T-cell (primary cell): ENCODE measurements around the gene DVL2. TPM values are rescaled to one million over a fixed set of nuclear protein-coding genes. Genes with fewer than 3 reads are reported as not detected.

ENCODE experiments used
- ATAC-seq, 4 experiments: fragments of 200-7000 bp in 3 of 4; fragments of 150-1000 bp in 1 of 4; cut with Tn5 transposase; replicated peaks in 1 of 4; 1 replicate in 3 of 4; 2 replicates in 1 of 4; pipeline ENCODE4 v1.10.0; 2021; ENCODE audit warnings: moderate library complexity in 3 of 4, mild to moderate bottlenecking in 2 of 4, moderate number of reproducible peaks in 1 of 4
- CTCF ChIA-PET, 2 donors: fragments of 300-600 bp; sonication (Branson Sonifier 250); formaldehyde crosslinking; loops; one replicate each; lab custom pipeline; 2022; ENCODE audit warnings: antibody characterized with exemption in 2 of 2; lab: Charles Lee
- POLR2A ChIA-PET, 2 donors: fragments of 300-600 bp; sonication (Branson Sonifier 250); formaldehyde crosslinking; loops; one replicate each; lab custom pipeline; 2022; ENCODE audit warnings: antibody characterized with exemption in 2 of 2; lab: Charles Lee
- DNase-seq, 35 experiments: peaks; one replicate each; pipeline versions ENCODE4 v3.0.0 to v3.0.0-alpha.2; 2013 to 2023
- H3K27ac ChIP-seq: one replicate; pipeline ENCODE4 v1.5.1; 2013; ENCODE audit warnings: low read length
- H3K27me3 ChIP-seq, 2 experiments: replicated peaks in 1 of 2; 1 replicate in 1 of 2; 2 replicates in 1 of 2; pipeline versions ENCODE4 v1.6.1 to v1.7.0; 2013; ENCODE audit warnings: low read length in 1 of 2, mixed read lengths in 1 of 2; ENCODE audit not compliant: control insufficient read depth in 2 of 2, insufficient read depth in 2 of 2; ENCODE audit errors: extremely low read depth in 1 of 2
- H3K36me3 ChIP-seq, 2 donors: 1 replicate in 1 of 2; 2 replicates in 1 of 2; pipeline versions ENCODE4 v1.6.1 to v1.7.0; 2013; ENCODE audit warnings: low read length in 1 of 2; ENCODE audit not compliant: control insufficient read depth in 2 of 2, insufficient read depth in 1 of 2; ENCODE audit errors: extremely low read depth in 1 of 2
- H3K4me1 ChIP-seq, 2 experiments: 1 replicate in 1 of 2; 2 replicates in 1 of 2; pipeline versions ENCODE4 v1.6.1 to v1.7.0; 2013; ENCODE audit warnings: low read length in 2 of 2, mixed read lengths in 1 of 2; ENCODE audit not compliant: insufficient read depth in 2 of 2, control insufficient read depth in 1 of 2; ENCODE audit errors: extremely low read depth in 1 of 2
- H3K4me3 ChIP-seq, 2 donors: 1 replicate in 1 of 2; 2 replicates in 1 of 2; pipeline versions ENCODE4 v1.5.1 to v1.7.0; 2013; ENCODE audit warnings: mild to moderate bottlenecking in 2 of 2, low read length in 1 of 2, moderate library complexity in 1 of 2; ENCODE audit not compliant: control insufficient read depth in 1 of 2; ENCODE audit errors: extremely low read depth in 1 of 2
- H3K9me3 ChIP-seq: 2 replicates; pipeline ENCODE4 v1.7.0; 2013
- H3K27ac Mint-ChIP-seq, 2 donors: one replicate each; pipeline ENCODE4 v1.8.0; 2020 to 2021; ENCODE audit warnings: mild to moderate bottlenecking in 2 of 2, mixed read lengths in 2 of 2
- H3K27me3 Mint-ChIP-seq, 2 donors: one replicate each; pipeline ENCODE4 v1.8.0; 2021 to 2022; ENCODE audit warnings: mixed read lengths in 2 of 2
- H3K36me3 Mint-ChIP-seq: one replicate; pipeline ENCODE4 v1.8.0; 2021; ENCODE audit warnings: mixed read lengths
- H3K4me1 Mint-ChIP-seq, 3 donors: one replicate each; pipeline ENCODE4 v1.8.0; 2020 to 2022; ENCODE audit warnings: mixed read lengths in 3 of 3, mild to moderate bottlenecking in 1 of 3
- H3K4me3 Mint-ChIP-seq, 3 donors: one replicate each; pipeline ENCODE4 v1.8.0; 2020 to 2022; ENCODE audit warnings: mild to moderate bottlenecking in 3 of 3, mixed read lengths in 3 of 3, moderate library complexity in 3 of 3
- H3K9me3 Mint-ChIP-seq, 3 donors: one replicate each; pipeline ENCODE4 v1.8.0; 2020 to 2022; ENCODE audit warnings: mixed read lengths in 3 of 3
- WGBS: methylation state at CpG from one replicate; pipeline ENCODE4 v1.1.5; 2013; ENCODE audit warnings: missing lambda C conversion rate; ENCODE audit not compliant: insufficient coverage; 5-methylcytosine and 5-hydroxymethylcytosine counted together
- total RNA-seq, 35 experiments: library from RNA in 6 of 35; stranded (reverse) in 6 of 35; fragments of 120-200 nt in 1 of 35; gene quantifications; one replicate each; pipeline versions ENCODE4 v1.2.1 to v1.2.4 and lab custom pipeline; 2013 to 2026

DVL2 gene
- total RNA-seq, 5 donors from 2014 or later (not counting 1 experiment from before 2014, with no cell fraction given): 48.2 to 76.3 (median 70.4) TPM

DNA sequence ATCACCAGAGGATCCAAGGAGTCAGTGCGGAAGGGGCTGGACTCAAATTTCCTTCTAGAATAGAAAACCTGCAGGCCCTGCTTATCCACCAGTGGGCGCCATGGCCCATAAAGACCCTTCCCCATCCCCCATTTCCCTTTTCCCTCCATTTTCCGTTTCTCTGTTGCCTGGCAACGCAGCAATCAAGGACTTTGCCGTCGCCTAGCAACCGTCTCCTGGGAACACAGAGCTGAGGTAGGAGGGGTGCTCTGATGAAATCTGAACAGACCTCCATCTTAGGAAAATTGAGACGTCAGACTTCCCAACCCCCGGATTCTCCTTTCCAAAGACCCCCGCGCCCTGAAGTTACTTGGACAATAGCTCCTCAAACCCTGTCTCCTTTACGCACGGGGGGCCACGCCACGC lies 20.4 kb downstream of the DVL2 start:
- peak overlapping the region; percentile 61 to 62 for H3K4me3 ChIP-seq
- H3K27me3 ChIP-seq: no peaks in the 10 kb centered on the region
- H3K36me3 ChIP-seq: no peaks in the 10 kb centered on the region
- Mint-ChIP-seq H3K27ac (peak overlapping the region; percentile 95 to 99), H3K9me3 (no peaks in the 10 kb centered on the region), H3K4me1 (peaks cover 56 to 61% (median 58%) of the 10 kb centered on the region in 3 donors), H3K4me3 (peak overlapping the region; percentile 86 to 92 (median 88)), H3K27me3 (peaks cover 0 to 5% of the 10 kb centered on the region in 2 donors), H3K36me3 (no peaks in the 10 kb centered on the region)
- CTCF ChIA-PET: interaction anchor here (0.6 to 1.2 kb wide), 5 partner anchors 10 to 1192 kb away, joined by 3 to 5 read pairs (median 3); partner anchors contain the start of genes GABARAP (in 1 of the 2) and PHF23 (in 1 of the 2)
- no peaks in the 10 kb centered on the region for H3K9me3 ChIP-seq
- peak in 2 of 4 experiments; percentile 0 to 29 for ATAC-seq
- peak in 27 of 35 experiments; percentile 49 to 91 (median 65) for DNase-seq
- peak overlapping the region; percentile 96 for H3K27ac ChIP-seq
- peaks cover 30 to 55% of the 10 kb centered on the region in 2 experiments for H3K4me1 ChIP-seq
- POLR2A ChIA-PET: no interaction called here
- WGBS: 0% methylated on average over 8 of the region's 15 CpGs

DNA sequence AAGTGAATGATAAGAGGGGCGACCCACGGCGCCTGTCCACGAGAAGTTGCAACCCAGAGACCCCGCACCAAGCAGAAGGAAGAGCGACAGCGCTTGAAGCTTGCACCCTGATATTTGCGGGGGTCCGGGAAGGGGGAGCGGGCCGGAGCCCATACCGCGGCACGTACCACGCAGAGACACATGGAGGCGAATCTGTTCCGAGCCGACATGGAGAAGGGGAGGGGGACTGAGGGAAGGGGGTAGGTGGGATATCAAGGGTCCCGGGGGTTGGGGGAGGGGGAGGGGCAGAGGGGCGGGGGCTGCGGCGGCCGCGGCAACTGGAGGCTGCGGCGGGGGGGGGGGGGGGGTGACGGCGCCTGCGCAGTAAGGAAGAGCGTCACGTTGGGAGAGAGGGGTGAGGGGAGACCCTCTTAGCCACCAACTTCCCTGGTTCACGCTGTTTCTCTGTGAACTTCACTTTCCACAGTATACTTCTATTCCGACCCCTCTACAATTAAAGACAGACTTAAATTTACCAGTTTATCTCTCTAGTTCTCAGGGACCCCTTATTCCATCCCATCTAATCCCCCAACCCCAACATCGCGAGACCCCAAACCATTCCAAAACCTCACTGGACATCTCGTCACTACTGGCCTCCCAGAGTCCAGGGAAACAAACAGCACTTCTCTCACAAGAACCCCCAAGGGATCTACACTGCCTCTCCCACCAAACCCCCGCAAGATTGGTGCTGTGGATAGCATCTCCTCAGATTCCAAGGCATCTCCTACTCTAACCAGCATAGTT lies 22.6 kb downstream of the DVL2 start:
- H3K27me3 Mint-ChIP-seq: peaks cover 0 to 5% of the 10 kb centered on the region in 2 donors
- ATAC-seq (no peak), DNase-seq (no peak)
- H3K4me3 Mint-ChIP-seq: peak overlapping the region in 1 of 3 donors; percentile 1
- H3K9me3 ChIP-seq: no peaks in the 10 kb centered on the region
- peaks cover 17 to 36% of the 10 kb centered on the region in 2 experiments for H3K4me1 ChIP-seq
- CTCF ChIA-PET: no interaction called here
- H3K27ac ChIP-seq: no peak overlapping the region
- H3K27ac Mint-ChIP-seq: peak overlapping the region in 1 of 2 donors; percentile 41
- H3K36me3 ChIP-seq: no peaks in the 10 kb centered on the region
- no peak overlapping the region for H3K4me3 ChIP-seq
- no peaks in the 10 kb centered on the region for H3K9me3 Mint-ChIP-seq
- H3K4me1 Mint-ChIP-seq: peaks cover 41 to 48% (median 45%) of the 10 kb centered on the region in 3 donors
- WGBS: 57% methylated on average over 12 of the region's 37 CpGs
- H3K27me3 ChIP-seq: peaks cover 0 to 2% of the 10 kb centered on the region in 2 experiments
- no peaks in the 10 kb centered on the region for H3K36me3 Mint-ChIP-seq
- POLR2A ChIA-PET: no interaction called here

DNA sequence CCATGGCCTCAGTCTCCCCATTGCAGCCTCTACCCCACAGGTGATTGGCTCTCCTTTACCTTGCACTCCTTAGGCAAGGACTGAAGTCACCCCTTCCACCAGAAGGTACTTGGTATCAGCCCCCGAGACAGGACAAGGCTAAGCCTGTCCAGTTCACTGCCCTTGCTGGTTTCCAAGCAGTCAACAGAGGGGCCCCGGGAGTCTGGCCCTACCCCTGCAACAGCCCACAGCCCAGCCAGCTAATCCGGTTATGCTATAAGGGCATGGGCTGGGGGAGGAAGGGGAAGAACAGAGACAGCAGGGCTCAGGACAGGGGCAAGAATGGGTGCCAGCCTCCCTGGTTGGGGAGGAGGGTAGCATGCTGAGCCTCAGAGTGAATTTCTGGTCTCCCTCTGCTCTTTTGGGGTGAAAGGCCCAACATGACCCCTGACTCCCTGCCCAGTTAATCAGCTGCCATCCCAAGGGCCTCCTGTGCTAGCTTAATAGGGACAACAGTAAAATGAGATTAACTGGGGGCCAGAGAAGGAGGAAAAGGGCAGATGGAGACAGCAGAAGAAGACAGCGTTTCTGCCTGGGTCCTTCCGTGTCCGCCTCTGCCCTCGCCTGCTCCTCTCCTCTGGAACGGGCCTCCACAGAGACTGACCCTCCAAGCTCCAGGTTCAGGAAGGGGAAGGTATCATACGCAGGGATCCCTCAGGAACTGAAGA lies 25.4 kb downstream of the DVL2 start:
- H3K36me3 ChIP-seq: no peaks in the 10 kb centered on the region
- POLR2A ChIA-PET: no interaction called here
- Mint-ChIP-seq H3K4me1 (peaks cover 38 to 48% (median 45%) of the 10 kb centered on the region in 3 donors), H3K36me3 (no peaks in the 10 kb centered on the region), H3K4me3 (no peak overlapping the region), H3K9me3 (no peaks in the 10 kb centered on the region), H3K27me3 (peaks cover 0 to 5% of the 10 kb centered on the region in 2 donors), H3K27ac (no peak overlapping the region)
- ATAC-seq (no peak), DNase-seq (no peak)
- no peak overlapping the region for H3K27ac ChIP-seq
- H3K4me1 ChIP-seq: peaks cover 8 to 35% of the 10 kb centered on the region in 2 experiments
- no peaks in the 10 kb centered on the region for H3K9me3 ChIP-seq
- no peak overlapping the region for H3K4me3 ChIP-seq
- WGBS: 93% methylated on average over 6 of the region's 9 CpGs
- peaks cover 0 to 2% of the 10 kb centered on the region in 2 experiments for H3K27me3 ChIP-seq
- CTCF ChIA-PET: no interaction called here

DNA sequence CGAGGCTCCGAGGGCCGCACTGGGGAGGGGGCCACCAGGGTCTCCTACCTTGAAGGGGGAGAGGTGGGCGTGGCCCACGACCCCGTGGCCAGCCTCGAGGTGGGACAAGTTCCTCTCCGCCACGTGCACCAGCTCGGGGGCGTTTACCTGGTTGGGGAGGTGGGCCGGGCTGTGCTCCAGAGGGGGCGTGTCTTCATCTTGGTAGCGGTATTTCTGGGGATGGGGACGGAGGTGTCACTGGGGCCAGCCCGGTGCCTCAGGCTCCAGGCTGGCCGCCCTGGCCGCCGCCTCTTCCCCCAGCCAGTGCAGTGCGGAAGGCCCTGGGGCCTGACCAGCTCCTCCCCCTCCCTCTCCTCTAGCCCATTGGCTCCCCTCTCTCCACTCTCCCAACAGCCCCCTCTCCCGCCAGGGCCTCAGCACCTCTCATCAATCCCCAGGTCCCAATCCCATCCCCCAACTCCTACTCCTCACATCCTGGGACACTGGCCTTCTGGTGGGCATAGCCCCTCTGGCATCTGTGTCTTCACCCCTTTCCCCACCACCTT lies 26.2 kb downstream of the DVL2 start:
- H3K27ac Mint-ChIP-seq: no peak overlapping the region
- no peaks in the 10 kb centered on the region for H3K9me3 Mint-ChIP-seq
- Histone ChIP-seq H3K27me3 (peaks cover 0 to 2% of the 10 kb centered on the region in 2 experiments), H3K4me3 (no peak overlapping the region), H3K4me1 (peaks cover 8 to 31% of the 10 kb centered on the region in 2 experiments), H3K36me3 (no peaks in the 10 kb centered on the region), H3K9me3 (no peaks in the 10 kb centered on the region), H3K27ac (no peak overlapping the region)
- ATAC-seq (no peak), DNase-seq (no peak)
- peaks cover 0 to 5% of the 10 kb centered on the region in 2 donors for H3K27me3 Mint-ChIP-seq
- H3K4me1 Mint-ChIP-seq: peaks cover 33 to 42% (median 40%) of the 10 kb centered on the region in 3 donors
- no peaks in the 10 kb centered on the region for H3K36me3 Mint-ChIP-seq
- ChIA-PET POLR2A (no interaction called here), CTCF (no interaction called here)
- WGBS: 67% methylated on average over 14 of the region's 21 CpGs
- no peak overlapping the region for H3K4me3 Mint-ChIP-seq

DNA sequence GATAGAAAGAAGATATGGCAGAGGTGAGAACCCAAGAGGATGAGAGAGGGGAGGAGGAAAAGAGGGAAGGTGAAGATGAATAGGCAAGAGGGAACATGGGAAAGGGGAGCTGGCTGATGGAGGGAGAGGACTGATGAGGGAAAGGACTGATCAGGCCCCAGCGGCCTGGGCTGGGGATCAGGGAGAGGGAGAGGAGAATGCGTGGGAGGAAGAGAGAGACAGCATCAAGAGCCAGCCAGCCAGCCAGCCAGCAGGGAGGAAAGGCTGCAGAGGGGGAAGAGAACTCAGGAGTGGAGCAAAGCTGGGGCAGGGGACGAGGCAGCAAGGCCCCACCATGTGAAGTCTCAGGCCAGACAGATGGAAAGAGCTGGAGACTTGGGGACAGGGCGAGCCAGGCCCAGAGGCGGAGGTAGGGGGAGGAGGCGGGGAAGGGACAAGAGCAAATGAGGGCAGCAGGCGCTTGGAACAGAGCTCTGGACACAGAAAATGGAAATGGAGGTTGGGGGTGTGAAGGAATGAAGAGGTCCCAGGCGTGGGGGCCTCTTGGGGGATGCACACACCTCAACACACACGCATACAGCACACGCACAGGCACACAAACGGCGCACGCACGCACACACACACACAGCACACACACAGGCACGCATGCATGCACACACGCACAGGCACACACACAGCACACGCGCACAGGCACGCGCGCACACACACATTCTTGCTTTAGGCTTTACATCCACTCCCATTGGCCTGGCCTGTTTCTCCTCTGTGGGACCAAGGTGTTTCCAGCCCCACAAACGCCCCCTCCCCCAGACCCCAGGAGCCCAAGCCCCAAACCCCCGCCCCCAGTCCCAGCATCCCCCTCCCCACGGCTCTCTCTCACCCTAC lies 27.0 kb downstream of the DVL2 start:
- H3K36me3 ChIP-seq: no peaks in the 10 kb centered on the region
- POLR2A ChIA-PET: no interaction called here
- H3K9me3 ChIP-seq: no peaks in the 10 kb centered on the region
- peaks cover 32 to 45% (median 41%) of the 10 kb centered on the region in 3 donors for H3K4me1 Mint-ChIP-seq
- DNase-seq: no peak
- H3K27me3 Mint-ChIP-seq: peaks cover 0 to 5% of the 10 kb centered on the region in 2 donors
- 94% methylated on average over 12 of the region's 24 CpGs for WGBS
- H3K36me3 Mint-ChIP-seq: no peaks in the 10 kb centered on the region
- H3K4me1 ChIP-seq: peaks cover 8 to 30% of the 10 kb centered on the region in 2 experiments
- no peak overlapping the region for H3K27ac ChIP-seq
- H3K27ac Mint-ChIP-seq: peak overlapping the region; percentile 16 to 28
- H3K27me3 ChIP-seq: peaks cover 0 to 2% of the 10 kb centered on the region in 2 experiments
- H3K4me3 ChIP-seq: no peak overlapping the region
- no peak for ATAC-seq
- CTCF ChIA-PET: no interaction called here
- no peak overlapping the region for H3K4me3 Mint-ChIP-seq
- no peaks in the 10 kb centered on the region for H3K9me3 Mint-ChIP-seq
